Right kidney (tissue), 9 donors: Measurements from ENCODE around the gene IL20RA.
"Not testable (repeated sequence)": the region's sequence is repeated elsewhere in the genome, so short reads cannot be mapped to it uniquely, and the experiment has no call there.

Source experiments
- DNase-seq: peaks from one replicate; pipeline ENCODE4 v3.0.0-alpha.2; 2016
- long read RNA-seq, 8 donors: transcript quantifications; one replicate each; lab custom pipeline, GENCODE V29; 2026

Gene IL20RA, protein sequence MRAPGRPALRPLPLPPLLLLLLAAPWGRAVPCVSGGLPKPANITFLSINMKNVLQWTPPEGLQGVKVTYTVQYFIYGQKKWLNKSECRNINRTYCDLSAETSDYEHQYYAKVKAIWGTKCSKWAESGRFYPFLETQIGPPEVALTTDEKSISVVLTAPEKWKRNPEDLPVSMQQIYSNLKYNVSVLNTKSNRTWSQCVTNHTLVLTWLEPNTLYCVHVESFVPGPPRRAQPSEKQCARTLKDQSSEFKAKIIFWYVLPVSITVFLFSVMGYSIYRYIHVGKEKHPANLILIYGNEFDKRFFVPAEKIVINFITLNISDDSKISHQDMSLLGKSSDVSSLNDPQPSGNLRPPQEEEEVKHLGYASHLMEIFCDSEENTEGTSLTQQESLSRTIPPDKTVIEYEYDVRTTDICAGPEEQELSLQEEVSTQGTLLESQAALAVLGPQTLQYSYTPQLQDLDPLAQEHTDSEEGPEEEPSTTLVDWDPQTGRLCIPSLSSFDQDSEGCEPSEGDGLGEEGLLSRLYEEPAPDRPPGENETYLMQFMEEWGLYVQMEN
- long read RNA-seq, donor 1, partial matches to known transcripts = 0 of 3 reads
- long read RNA-seq, donor 1, other reads (novel, unspliced or antisense) = 0 of 3 reads
- long read RNA-seq, donor 2, partial matches to known transcripts = 0 of 1 reads
- long read RNA-seq, donor 2, other reads (novel, unspliced or antisense) = 0 of 1 reads
- long read RNA-seq, donor 3 = 0 reads
- long read RNA-seq, donor 4 = 0 reads
- long read RNA-seq, donor 5, partial matches to known transcripts = 0 of 1 reads
- long read RNA-seq, donor 5, other reads (novel, unspliced or antisense) = 0 of 1 reads
- long read RNA-seq, donor 6 = 0 reads
- long read RNA-seq, donor 7 = 0 reads
- long read RNA-seq, donor 8 = 0 reads

DNA sequence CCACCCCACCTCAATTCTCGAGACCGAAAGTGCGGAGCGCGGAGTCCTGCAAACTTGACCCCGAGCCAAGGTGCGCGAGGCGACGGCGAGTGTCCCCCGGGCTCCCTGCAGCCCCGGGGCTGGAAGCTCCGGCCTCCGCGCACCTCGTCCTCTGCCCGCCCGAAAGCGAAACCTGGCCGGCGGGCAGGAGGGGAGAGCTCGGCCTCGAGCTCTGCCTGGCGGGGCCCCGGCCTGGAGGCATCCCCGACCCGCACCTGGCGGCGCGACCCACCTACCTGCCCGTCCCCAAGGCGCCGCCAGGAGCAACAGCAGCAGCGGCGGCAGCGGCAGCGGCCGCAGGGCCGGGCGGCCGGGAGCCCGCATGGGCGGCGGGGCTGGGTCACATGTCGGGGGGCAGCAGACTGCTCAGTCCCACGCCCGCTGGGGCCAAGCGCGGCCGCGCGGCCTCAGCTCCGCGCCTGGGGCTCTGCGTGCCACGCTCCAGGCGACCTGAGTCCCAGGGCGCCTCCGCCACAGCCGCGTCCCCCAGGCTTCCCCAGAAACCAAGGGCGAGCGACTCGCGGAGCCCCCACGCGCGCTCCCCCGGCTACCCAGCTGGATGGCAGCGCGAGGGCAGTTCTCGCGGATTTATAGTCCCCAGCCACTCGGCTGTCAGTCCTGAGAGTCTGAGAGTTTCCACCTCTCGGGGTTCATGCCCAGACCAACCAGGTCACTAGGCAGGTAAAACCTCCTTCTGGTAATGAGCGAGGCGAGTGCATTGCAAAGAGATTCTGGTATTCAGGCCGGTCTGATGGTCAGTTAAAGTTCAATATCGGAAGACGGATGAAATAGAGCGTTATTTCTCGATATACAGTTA lies at the start of gene IL20RA:
Gene IL20RA, minus strand, starts transcription at position 600 of the 856 bp plus-strand sequence. Its CDS starts 237 bp downstream, at position 363.
- peak; percentile 82 for DNase-seq

DNA sequence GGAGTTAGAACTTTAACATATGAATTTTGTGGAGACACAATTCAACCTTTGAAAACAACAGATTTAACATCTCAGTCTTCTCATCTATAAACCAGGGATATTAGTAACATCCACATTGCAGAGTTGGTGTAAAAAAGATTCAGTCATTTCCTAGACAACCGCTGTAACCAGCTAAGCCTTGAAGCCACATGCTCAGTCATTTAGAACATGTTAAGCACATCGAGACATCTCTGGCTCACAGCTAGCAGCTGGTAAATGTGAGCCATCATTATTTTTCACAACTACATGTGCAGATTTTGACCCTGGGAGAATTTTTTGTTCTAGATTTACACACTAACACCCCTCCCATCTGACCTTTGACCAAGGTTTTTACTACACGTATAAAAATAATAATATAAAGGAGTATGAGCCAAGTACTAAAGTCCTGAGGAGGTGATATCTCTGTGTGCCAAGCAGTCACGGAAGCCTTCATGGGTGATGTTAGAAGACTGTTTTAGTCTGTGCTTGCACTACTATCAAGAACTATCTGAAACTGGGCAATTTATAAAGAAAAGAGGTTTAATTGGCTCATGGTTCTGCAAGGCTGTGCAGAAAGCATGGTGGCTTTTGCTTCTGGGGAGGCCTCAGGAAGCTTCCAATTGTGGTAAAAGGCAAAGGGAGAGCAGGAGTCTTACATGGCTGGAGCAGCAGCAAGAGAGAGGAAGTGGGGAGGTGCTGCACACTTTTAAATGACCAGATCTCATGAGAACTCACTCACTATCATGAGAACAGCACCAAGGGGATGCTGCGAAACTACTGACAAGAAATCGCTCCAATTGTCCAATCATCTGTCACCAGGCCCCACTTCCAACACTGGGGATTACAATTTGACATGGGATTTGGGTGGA lies 48.7 kb upstream of the IL20RA start:
- DNase-seq = no peak

DNA sequence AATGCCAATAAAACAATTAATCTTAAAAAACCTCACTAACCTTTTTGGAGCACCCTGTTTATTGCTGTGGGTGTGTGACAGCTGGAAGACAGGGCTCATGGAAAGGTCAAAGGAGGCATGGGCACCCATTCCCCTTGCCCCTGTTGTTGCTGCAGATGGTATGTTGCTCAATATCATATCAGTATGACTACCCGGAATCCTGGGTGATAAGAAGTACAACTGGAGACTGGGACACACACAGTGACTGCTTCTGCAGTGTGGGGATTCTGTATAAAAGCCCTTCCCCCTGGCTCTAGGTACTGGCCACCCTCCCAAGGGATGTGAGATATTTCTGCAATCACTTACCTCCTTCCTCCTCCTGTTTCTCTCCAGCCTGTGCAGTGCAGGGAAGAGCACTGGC lies 47.3 kb upstream of the IL20RA start:
- no peak for DNase-seq

DNA sequence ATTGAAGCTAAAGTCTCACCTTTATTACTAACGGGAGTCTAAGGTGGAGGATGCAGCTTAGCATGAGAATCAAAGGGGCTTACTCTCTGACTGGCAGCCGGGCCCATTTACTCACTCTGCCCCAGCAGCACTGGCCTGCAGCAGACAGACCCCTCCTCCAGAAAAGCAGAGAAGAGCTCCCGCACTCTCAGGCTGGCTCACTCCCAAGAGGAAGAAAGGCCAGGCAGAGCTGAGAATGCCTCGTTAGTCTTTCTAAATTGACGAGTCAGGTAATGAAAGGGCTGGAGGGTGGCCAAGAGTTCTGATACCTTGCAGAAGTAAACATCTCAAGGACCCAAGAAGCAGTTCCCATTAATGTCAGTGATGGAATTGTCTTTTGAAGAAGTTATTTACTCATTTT lies 44.5 kb upstream of the IL20RA start:
- no peak for DNase-seq

DNA sequence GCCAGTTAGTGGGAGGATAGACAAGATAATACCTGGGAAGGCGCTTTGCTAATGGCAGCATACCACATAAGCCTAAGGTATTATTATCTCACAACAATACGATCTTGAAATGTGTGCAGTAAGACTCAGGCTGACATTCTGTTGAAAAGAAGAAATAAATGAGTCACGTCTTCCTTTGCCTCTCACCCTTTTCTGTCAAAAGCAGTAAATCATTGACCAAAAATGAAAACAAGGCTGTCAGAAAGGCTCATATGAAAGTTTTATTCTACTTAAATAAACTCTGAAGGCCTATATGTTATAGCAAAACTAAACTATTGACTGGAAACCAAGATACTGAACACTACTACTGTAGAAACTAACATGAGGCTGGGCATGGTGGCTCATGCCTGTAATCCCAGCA lies 43.1 kb upstream of the IL20RA start:
- DNase-seq = no peak

DNA sequence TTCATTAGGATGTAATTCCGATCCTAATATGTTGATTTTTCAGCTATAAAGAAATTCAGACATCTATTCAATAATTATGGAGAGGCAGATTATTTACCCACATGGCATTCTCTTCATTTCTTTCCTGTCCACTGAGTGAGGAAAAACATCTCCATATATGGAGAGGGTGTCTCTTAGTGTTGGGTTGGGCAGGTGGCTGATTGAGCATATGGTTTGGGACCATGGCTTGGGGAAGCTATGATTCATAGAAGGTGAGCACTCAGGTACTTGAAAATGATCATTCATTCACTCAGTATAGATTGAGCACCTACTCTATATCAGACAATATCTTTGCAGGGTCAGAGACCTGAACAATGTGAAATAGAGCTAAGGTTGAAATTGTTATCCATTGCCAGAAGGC lies 41.3 kb upstream of the IL20RA start:
- DNase-seq = no peak

DNA sequence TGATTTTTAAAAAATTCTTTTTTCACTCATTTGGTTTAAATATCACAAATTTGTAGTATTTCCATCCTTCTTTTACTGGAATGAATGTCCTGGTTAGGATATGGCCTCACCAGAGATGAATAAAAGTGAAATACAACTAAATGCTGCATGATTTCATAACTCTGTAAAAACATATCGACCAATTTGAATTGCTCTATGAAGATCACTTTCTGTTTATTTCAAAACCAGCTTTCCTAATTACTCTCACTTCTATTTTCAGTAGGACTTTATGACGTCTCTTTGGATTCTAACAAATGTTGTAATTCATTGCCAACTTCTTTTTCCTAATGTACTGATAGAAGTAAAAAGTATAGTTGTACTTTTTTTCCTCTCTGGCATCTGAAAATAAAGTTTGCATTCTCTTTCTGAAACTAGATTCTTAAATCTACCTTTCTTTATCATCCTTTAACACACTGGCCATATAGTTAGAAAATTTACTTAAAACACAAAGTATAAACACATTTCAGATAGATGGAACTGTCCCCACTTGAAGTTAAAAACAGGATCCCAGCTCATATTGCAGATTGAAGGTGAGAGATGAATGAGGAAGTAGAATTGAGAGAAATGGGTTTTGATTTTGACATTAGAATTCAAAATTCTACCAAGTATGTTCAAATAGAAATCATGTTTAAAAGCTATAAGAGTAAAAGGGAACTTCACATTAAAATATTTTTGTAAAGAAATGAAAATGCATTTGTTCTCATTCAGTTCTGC lies 40.3 kb upstream of the IL20RA start:
- no peak for DNase-seq

DNA sequence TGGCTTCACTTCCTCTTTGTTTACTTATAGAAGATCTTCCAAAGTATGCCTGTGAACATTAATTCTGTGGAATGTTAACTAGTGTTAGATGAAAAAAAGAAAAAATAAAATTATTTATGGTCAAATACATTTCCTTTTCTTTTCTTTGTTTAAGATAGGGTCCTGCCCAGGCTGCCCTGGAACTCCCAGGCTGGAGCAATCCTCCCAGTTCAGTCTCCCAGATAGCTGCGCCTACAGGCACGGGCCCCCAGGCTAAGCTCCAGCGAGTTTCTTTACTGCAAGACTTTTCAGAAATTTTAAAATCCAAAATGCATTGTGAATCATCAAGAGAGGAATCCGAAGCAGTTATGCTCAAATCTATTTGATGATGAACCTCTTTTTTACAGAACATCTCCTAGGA lies 39.3 kb upstream of the IL20RA start:
- no peak for DNase-seq

DNA sequence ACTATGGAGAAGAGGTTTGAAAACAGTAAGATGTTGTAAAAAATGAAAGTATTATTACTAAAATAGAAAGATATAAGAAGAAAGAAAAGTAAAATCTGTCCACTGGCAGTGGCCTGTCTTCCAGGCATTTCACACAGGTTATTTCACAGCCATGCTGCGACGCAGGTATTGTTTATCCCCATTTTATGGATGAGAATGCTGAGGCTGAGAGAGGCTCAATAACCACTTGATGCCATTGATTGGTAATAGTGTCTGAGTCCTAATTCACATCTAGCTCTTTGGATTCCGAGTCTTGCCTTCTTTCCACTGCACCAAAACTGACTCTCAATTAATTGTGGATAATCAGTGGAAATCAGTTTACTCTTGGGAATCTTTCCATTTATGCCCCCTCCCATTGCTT lies 37.2 kb upstream of the IL20RA start:
- no peak for DNase-seq

DNA sequence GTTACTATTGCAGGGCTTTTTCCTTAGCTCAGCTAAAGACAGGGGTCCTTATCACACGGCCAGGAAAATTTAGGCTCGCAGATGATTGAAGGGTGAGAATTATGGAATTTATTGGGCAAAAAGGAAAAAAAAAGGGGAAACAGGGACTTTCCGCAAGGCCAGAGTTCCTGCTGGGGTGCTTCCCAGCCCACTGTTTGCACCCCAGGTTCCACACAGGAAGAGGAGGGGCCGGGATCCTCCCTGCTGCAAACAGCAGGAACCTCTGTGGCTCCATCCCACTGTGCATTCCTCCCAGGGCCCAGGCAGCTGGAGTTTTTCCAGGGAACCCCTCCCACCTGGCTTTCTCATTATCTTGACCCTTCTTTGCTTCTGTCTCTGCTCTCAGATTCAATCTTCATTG lies 35.9 kb upstream of the IL20RA start:
- no peak for DNase-seq

DNA sequence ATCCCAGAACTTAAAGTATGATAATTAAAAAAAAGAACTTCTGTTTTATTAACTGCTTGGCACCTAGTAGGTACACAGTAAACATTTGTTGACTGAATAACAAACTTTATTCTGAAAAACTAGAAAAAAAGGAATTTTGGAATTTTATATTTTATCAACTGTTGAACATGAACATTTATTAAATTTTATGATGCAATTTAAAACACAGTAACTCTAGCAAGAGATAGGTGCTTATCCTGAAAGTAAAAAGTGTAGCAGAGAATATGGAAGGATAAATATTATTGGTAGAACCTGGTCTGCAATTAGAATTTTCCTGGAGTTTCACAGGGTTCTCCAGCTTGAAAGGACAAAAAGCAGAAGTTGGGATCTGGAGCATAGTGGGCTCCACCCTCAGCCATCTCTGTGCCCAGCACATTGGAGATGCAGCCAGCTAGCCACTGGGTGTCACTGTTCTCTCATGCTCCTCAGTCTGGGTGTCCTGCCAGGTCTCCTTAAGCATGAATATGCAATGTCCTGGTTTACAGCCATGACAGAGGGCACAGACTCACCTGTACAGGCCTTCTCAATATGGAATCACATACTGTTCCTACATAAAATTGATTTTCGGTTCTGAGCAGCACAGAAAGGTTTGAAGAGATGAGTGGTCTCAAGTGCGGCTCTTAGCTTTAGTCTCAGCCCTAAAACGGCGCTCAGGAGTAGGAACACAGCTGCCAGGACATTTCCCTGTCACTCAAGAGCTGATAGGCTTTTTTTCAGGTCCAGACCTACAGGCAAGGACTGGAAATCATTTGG lies 31.7 kb upstream of the IL20RA start:
- no peak for DNase-seq

DNA sequence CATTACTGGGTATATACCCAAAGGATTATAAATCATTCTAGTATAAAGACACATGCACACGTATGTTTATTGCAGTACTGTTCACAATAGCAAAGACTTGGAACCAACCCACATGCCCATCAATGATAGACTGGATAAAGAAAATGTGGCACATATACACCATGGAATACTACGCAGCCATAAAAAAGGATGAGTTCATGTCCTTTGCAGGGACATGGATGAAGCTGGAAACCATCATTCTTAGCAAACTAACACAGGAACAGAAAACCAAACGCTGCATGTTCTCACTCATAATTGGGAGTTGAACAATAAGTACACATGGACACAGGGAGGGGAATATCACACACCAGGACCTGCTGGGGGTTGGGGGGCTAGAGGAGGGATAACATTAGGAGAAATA lies 31.0 kb upstream of the IL20RA start:
- not testable (repeated sequence) for DNase-seq

DNA sequence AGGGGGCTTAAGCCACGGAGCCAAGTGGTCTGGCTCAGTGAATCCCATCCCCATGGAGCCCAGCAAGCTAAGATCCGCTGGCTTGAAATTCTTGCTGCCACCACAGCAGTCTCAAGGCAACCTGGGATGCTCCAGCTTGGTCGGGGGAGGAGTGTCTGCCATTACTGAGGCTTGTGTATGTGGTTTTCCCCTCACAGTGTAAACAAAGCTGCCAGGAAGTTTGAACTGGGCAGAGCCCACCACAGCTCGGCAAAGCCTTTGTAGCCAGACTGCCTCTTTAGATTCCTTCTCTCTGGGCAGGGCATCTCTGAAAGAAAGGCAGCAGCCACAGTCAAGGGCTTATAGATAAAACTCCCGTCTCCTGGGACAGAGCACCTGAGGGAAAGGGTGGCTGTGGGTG lies 25.5 kb upstream of the IL20RA start:
- DNase-seq = no peak

DNA sequence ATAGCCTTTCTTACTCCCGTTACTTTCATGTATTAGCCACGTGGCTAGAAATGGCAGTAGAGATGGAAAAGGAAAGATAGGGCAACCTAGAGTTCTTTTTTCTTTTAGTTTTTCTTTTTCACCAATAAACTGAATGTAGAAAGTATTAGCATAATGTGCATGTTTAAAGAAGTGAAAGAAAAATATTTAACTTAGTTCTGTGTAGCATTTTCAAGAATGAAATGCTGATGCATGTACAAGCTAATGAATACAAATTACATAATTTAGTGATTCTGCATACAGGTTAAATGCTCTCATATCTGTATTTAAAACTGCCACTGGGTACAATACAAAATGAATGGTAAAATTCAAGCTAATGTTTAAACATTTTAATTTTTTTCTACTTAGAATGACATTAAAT lies 22.6 kb upstream of the IL20RA start:
- no peak for DNase-seq

DNA sequence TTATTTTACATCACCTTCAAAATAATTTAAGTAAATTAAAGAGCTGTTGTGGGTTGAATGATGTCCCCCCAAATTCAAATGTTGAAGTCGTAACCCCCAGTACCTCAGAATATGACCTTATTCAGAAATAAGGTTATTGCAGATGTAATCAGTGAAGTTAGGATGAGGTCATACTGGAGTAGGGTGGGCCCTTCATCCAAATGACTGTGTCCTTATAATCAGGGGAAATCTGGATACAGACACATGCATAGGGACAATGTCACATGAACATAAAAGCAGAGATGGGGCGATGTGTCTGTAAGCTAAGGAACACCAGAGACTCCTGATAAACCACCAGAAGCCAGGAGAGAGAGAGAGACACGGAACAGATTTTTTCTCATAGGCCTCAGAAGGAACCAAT lies 13.3 kb upstream of the IL20RA start:
- DNase-seq = no peak

DNA sequence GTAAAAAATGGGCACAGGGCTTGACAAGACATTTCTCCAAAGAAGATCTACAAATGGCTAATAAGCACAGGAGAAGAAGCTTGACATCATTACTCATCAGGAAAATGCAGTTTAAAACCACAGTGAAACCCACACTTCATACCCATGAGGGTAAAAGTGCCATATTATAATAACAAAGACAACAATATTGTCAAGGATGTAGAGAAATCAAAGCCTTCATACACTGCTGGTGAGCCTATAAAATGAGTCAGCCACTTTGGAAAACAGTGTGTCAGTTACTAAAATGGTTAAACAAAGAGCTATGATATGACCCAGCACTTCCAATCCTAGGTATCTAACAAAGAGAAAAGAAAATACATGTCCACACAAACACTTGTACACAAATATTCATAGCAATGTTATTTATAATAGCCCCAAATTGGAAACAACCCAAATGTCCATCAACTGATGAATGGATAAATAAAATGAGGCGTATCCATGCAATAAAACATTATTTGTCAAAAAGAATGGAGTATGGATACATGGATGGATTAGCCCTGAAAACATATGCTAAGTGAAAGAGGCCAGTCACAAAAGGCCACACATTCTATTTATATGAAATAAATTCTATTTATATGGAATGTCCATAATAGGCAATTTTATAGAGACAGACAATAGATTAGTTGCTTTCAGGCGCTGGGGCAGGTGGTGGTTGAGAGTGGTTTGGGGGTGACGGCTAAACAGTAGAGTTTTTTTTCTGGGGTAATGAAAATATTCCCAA lies 11.5 kb upstream of the IL20RA start:
- no peak for DNase-seq

DNA sequence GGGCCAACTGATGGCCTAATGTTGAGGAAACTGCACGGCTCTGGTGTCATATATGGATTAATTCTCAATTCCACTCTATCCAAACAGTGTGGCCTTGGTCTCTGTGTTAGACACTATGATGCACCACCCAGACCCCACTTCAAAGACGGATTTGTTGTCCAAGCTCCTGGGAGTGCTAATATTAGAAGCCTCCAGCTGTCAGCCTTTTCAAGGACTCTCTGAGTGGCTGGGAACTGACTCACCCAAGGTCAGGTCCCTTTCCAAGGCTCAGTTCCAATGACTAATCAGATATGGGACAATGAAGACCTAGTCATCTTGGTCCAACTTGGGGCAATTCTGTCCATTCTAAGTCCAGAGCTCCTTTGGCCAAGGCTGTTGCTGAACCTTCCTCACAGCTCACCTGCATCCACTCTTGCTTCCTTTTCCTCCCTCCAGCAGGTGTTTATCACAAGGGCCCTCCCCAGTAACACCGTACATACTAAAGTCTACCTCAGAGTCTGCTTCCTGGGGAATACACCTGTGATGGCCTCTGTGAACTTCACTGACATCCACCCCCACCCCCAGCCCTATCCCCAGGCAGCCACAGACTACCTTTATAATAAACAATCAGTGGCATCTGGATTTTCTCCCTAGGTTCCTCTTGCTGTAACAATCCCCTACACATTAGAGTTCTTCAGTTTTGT lies 7.2 kb upstream of the IL20RA start:
- DNase-seq = no peak

DNA sequence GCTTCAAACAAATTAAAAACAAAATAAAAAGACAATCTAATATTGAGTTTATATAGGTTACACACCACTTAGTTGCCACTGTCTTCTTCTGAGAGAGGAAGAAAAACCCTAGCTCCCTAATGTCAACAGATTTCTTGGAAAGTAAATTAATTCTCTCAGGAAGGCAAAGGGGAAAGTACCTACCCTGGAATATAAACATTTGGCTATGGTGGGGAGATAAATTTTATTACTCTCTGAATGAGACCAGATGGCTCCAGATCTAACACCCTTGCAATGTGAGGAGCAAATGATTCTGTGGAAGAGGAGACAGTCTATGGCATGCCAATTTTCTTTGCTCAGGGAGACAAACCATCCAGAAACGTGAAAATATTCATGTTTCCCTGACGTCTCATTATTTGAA lies 4.3 kb upstream of the IL20RA start:
- DNase-seq = no peak
